Thyroid gland (tissue), 4 donors: ENCODE measurements around the gene TPK1.

Experiments used
- CTCF ChIP-seq, 6 experiments: fragments of 200-600 bp in 3 of 6; fragments of 450-650 bp in 3 of 6; sonication (generic) in 3 of 6; IDR thresholded peaks; one replicate each; pipeline ENCODE4 v1.5.1; 2016 to 2019; ENCODE audit warnings: antibody characterized with exemption in 6 of 6, mild to moderate bottlenecking in 2 of 6, inconsistent platforms in 1 of 6, moderate library complexity in 1 of 6
- POLR2A ChIP-seq, 2 donors: fragments of 450-650 bp; IDR thresholded peaks; one replicate each; pipeline ENCODE4 v1.6.1; 2017; ENCODE audit warnings: antibody characterized with exemption in 2 of 2, mild to moderate bottlenecking in 2 of 2, moderate library complexity in 1 of 2

GRCh38 chr7:144784441-144784840 is 51.4 kb downstream of the TPK1 start:
- no peak for TF ChIP-seq CTCF (IDR thresholded peaks at IDR 0.05)
- TF ChIP-seq POLR2A (IDR thresholded peaks at IDR 0.05) = no peak
